Ramos (cell line): ENCODE data around the gene FAM161A.

Experiments used
- in situ Hi-C: fragments of 300-500 bp; cut with MboI; formaldehyde crosslinking; loops from one replicate; pipeline ENCODE4 v1.14.3; 2022; ENCODE audit warnings: low sequenced_read_pairs; ENCODE audit not compliant: unreplicated experiment

The FAM161A gene

DNA sequence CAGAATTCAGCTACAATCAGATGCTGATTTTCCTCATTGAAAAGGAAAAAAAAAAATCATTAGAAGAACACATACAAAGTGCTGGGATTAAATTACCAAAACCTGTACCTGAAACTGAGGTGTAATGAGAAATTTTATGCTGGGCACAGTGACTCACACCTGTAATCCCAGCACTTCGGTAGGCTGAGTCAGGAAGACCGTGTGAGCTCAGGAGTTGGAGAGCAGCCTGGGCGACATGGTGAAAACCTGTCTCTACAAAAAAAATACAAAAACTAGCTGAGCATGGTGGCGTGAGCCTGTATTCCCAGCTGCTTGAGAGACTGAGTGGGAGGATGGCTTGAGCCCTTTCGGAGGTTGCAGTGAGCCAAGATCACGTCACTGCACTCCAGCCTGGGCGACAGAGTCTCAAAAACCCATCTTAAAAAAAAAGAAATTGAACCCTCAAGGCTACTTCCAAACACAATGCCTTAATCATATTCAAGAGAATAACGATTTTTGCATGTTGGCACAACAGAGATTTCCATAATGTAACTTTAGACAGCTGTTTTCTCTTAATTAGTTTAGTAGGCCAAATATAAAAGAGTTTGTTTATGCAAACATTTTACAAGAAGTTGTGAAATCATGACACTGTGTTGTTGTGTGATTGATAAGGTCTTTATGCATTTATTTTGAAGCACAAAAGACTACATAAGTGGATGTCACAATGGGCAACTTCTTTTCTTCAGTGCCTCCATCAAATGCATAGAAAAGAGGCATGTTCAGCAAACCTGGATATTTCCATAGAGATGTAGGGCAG lies 63.9 kb downstream of the FAM161A start:
- in situ Hi-C loops = no loop called here

DNA sequence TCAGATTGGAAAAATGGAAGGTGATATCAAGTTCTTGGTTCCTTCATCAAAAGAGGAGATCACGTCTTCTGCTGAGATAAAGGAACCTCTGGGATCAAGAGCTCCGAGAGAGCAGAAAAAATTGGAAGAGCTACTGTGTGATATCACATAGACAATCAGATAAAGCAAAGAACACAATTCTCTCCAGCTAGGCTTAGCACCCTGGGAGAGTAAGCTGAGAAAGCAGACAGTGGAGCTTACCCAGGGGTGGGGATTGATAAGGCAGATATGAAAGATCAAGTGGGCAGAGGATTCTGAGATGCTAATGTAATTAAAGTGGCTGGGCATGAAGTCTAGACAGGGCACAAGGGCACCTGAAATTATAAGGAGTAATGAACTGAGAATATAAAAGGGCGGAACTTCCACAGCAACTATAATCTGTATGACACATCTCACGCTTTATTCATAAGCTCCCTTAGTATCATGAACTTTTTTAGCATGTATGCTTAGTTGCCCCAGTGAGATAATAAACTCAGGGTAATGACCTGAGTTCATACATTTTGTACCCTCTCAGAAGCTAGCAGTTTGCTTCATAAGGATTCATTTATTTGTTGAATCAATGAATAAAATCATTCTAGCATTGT lies 65.8 kb downstream of the FAM161A start:
- in situ Hi-C loops = no loop called here

DNA sequence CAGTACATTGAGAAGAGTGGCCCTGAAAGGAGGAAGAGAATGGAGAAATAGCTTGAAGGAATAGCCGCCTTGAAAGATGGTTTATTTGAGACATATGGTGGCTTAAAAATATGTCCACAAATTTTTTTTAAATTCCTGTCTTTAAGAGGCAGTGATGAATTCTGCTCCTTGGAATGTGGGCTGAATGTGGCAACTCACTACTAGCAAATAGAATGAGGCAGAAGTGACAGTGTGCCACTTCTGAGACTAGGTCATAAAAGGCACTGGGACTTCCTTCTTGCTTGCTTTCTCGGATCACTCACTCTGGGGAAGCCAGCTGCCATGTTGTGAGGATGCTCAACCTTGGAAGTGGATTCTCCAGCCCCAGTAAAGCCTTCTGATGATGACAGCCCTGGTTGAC lies 67.0 kb downstream of the FAM161A start:
- in situ Hi-C loops = no loop called here

DNA sequence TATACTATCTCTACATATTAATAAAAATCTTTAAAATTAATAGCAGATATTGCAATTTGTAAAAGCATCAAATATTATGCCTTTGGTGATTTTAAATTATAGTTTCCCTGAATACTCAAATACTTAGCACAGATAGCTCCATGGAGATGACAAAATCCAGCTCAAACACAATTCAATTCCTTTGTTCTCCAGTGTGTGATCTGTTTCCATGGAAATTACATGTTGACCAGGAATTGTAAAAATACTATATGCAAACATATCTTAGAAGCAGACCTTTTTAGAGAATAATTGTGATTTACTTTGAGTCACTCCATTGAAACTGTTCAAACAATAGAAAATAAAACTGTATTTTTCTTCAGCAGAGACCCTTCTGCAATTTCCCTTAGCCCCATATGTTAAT lies 68.3 kb downstream of the FAM161A start:
- in situ Hi-C loops = no loop called here

- in situ Hi-C loops = no loop called here
Observed at GRCh38 chr2:61784643-61785042, 69.2 kb downstream of the FAM161A start.

GRCh38 chr2:61775956-61776570 lies 77.8 kb downstream of the FAM161A start:
- in situ Hi-C loops = no loop called here
